ENCODE results near the gene CNTNAP5.

DNA sequence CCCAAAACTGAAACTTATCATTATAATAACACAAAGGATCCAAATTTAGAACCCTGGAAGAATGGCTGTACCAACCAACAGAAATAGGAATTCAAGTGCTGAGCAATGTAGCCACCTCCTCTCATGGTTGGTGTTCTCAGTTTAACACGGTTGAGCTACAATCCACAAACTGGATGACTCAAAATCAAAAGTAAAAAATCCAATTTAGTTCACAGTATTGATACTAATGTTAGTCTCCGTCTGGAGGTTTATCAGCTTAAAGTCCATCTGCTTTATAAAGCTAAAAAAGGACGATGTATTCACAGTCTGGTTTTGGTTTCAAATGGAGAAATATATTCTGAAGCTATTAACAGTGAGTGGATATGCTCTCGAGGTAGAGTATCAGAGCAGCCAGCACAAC is 40.5 kb downstream of the CNTNAP5 start:
- TF ChIP-seq, protein P1, sequence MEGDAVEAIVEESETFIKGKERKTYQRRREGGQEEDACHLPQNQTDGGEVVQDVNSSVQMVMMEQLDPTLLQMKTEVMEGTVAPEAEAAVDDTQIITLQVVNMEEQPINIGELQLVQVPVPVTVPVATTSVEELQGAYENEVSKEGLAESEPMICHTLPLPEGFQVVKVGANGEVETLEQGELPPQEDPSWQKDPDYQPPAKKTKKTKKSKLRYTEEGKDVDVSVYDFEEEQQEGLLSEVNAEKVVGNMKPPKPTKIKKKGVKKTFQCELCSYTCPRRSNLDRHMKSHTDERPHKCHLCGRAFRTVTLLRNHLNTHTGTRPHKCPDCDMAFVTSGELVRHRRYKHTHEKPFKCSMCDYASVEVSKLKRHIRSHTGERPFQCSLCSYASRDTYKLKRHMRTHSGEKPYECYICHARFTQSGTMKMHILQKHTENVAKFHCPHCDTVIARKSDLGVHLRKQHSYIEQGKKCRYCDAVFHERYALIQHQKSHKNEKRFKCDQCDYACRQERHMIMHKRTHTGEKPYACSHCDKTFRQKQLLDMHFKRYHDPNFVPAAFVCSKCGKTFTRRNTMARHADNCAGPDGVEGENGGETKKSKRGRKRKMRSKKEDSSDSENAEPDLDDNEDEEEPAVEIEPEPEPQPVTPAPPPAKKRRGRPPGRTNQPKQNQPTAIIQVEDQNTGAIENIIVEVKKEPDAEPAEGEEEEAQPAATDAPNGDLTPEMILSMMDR (conservative IDR thresholded peaks at IDR 0.05; ENCODE audit: low read depth, low read length): no peak
- TF ChIP-seq EZH2 (IDR thresholded peaks at IDR 0.05; ENCODE audit: borderline replicate concordance, low read depth, low read length, poor library complexity, severe bottlenecking): no peak
